NCI-H1436 treated with DMSO at 0.1 percent for 48 hours (cell line): ENCODE results near the gene GCC1.
A peak's percentile ranks its signal among the peaks of the same experiment; 100 is the strongest.
"Not testable (repeated sequence)": the region's sequence is repeated elsewhere in the genome, so short reads cannot be mapped to it uniquely, and the experiment has no call there.

Source experiments
- DNase-seq: peaks from one replicate; lab custom pipeline; 2025; lab: John Stamatoyannopoulos, UW

The GCC1 gene

DNA sequence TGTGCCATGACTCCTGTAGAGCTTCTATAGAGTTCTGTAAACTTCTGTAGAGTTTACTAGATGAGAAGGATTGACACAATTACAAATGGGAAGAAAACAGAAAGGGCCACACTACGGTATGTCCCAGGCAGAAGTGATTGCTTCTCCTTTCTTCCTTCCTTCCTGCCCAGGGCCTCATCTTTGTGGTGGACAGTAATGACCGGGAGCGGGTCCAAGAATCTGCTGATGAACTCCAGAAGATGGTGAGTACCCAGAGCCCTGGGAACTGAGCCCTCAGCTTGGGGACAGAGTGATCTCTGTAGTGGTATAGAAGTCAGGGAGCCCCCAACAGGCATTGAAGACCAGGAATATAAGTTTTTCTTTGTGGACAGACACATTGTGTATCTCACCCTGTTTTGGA is 4.5 kb upstream of the GCC1 start:
- DNase-seq = no peak

DNA sequence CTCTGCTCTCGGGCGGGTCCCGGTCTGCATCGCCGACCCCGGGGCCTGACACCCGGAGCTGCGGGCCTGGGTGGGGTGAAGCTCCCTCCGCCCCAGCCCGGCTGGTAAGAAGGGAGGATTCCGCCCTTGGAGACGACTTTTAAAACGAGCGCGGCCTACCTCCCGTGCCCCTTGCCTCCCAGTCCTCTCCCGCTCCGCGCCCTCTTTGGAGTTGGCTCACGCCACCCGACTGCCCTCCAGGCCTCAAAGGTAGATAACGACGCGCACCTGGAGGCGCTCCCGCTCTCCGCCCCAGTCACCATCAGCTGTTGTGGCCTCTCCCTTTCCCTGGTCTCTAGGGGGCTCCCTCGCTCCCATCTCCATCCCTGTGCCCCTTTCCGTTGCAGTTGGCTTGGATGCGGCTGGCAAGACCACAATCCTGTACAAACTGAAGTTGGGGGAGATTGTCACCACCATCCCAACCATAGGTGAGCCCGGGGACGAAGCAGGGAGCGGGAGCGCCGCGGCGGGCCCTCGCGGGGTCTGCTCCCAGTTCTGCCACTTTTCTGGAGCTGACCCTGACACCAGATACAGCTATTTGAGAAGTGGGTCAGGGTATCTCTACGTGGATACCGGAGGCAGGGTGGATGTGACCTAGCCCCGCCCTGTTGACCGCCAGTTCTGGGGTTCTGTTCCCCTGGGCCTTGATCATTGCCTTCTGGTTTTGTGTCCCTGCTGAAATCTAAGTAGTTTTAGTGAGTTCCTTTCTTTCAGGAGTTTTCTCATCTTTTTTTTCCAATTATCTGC is 3.5 kb upstream of the GCC1 start:
- DNase-seq = peak; percentile 5

DNA sequence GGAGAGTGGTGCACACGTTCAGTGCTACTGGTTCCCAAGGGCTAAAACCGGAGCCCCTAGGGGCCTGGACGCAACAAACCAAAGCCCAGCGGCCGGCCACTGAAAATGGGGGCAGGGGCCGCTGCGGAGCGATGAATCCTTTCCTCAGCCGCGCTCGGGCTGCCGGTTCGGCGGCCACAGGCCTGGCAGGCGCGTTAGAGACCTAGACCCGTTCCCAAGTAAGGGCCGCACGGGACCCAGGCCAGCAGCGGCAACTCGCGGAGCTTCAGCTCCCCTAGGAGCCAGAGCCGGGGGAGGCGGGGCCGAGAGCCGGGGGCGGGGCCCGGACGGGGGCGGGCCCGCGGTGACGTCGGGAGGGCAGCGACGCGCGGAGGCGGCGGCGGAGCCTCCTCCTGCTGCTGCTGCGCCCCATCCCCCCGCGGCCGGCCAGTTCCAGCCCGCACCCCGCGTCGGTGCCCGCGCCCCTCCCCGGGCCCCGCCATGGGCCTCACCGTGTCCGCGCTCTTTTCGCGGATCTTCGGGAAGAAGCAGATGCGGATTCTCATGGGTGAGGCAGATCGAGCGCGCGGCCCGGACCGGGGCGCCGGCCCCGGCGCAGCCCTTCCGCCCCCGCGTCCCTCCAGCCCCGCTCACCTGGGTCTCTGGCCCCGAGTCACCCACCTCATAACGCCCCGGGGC is 2.8 kb upstream of the GCC1 start, which contains the start of gene ARF5:
Gene ARF5, plus strand, starts transcription at position 393 of the 678 bp plus-strand sequence. Its CDS starts 88 bp downstream, at position 481.
- peak; percentile 32 for DNase-seq

GRCh38 chr7:127587663-127588018 is 2.2 kb upstream of the GCC1 start:
- DNase-seq = no peak

- no peak for DNase-seq
Observed at GRCh38 chr7:127586346-127586745, 950 bp upstream of the GCC1 start.

GRCh38 chr7:127584648-127585043 is 750 bp downstream of the GCC1 start:
- DNase-seq = no peak

DNA sequence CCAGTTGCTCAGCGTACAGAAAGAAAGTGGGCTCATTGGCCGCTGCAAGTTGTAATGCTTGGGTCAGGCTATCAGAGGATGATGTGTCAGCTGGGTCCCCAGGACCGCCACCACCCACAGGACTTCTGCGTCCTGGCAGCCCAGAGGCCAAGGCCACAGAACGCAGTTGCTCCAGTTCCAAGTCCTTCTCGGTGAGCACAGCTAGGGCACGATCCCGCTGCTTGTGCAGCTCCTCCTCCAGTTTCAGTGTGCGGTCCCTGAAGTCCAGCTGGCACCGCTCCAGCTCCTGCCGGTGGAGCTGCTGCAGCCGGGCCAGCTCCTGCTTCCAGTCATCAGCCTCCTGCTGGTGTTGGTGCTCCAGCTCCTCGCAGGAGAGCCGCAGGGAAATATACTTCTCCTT is 3.0 kb downstream of the GCC1 start:
- no peak for DNase-seq

- DNase-seq = no peak
Observed at GRCh38 chr7:127581716-127582115, 3.7 kb downstream of the GCC1 start.

DNA sequence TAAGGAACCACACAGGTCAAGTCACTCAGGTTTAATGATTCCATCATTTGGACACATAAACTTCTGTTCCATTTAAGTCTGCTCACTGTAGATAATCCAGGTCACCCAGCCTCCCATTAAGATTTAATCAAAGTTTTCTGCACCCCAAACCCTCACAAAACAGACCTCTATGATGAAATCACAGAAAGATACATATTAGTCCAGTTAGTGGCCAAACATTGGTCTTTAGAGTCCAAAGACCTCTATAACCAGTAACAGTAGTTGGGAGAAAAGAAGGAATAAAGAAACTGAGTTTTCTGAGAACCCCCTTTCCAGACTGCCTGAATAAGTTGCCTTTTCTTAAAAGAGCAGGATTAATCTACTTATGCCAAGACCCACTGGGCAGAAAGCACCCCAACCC is 4.8 kb downstream of the GCC1 start:
- DNase-seq = no peak

- DNase-seq = no peak
Observed at GRCh38 chr7:127578711-127579275, 6.6 kb downstream of the GCC1 start.

- DNase-seq = no peak
Observed at GRCh38 chr7:127578036-127578684, 7.2 kb downstream of the GCC1 start.

DNA sequence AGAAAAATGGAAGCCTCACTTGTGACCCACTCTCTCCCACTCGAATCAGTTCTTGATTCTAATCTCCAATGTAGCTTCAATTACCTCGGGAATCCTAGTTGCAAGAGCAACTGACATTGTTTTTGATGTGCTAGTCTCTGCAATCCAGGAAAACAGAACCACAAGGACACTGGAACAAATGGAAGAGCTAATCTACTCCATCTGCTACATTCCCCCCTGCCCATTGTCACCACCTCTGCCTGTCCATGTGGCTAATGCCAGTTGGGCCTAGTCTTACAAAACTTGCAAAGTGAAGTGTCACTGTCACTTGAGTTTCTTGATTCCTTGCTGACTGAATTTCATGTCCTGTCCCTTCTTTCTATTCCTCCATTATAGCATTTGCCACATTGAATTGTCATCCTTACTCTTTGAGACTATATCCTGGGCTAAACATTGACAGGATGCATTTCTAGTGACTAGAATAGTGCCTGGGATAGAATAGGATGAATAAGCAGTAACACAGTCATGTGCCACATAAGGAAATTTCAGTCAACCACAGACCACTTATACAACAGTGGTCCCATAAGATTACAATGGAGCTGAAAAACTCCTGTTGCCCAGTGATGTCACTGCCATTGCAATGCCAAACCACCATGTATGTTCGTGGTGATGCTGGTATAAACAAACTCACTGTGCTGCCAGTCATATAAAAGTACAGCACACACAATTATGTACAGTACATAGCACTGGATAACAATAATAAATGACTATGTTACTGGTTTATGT is 13.5 kb downstream of the GCC1 start:
- DNase-seq = no peak

GRCh38 chr7:127568034-127568433 is 17.4 kb downstream of the GCC1 start:
- not testable (repeated sequence) for DNase-seq

GRCh38 chr7:127566242-127566641 is 19.2 kb downstream of the GCC1 start:
- no peak for DNase-seq

DNA sequence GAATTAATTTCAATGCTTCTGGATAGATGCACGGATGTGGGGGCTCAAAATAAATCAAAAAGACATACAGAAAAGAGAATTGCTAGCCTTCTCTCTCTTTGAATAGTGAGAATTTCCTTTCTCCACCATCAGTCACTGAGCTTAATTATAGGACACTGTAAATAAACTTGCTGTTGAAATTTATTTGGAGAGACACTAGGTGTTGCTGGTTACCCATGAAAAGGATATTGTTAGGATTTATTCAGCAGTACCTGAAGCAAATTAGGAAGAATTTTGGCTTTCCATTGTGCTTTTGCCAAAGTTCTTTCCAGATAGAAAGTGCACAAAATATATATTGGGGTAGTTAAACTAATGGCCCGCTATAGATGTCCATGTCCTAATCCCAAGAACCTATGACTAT is 27.6 kb downstream of the GCC1 start:
- no peak for DNase-seq

- no peak for DNase-seq
Observed at GRCh38 chr7:127556404-127556803, 29.0 kb downstream of the GCC1 start.

GRCh38 chr7:127551941-127552340 is 33.5 kb downstream of the GCC1 start:
- no peak for DNase-seq

DNA sequence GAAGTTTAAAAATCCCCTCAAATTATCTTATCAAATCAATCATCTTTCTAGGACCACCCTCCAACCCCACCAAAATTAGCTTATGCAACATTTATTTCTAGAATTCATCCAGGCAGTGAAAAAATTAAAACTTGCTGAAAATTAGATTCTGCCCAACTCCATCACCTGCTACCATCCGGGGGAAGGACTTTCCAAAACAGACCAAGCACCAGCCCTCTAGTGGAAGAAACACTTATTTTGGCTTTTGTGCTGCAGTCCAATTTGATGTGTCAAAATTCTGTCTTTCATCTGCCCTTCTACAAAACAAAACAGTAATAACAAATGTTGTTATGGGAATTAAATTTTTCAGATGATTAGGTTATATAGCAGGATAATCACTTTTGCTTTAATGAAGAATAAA is 35.1 kb downstream of the GCC1 start:
- no peak for DNase-seq

GRCh38 chr7:127546313-127546712 is 39.1 kb downstream of the GCC1 start:
- DNase-seq = no peak

GRCh38 chr7:127541548-127541947 is 43.8 kb downstream of the GCC1 start:
- DNase-seq = no peak

- DNase-seq = not testable (repeated sequence)
Observed at GRCh38 chr7:127540461-127540860, 44.9 kb downstream of the GCC1 start.

DNA sequence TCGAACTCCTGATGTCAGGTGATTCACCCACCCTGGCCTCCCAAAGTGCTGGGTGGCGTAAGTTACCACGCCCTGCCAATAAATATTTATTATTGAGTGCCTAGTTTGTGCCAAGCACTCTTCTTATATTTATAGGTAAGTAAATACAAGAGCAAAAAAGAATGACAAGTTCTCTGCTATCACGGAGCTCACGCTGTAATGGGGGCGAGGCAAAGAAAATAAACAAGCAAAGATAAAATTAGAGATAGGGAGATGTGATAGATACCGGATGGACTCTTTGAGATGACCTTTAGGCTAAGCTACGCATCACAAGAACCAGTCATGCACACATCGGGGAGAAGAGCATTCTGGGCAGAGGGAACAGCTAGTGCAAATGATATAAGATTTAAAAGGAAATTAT is 46.3 kb downstream of the GCC1 start:
- DNase-seq = no peak
